Neural crest cell (in vitro differentiated cells): ENCODE results near the gene PPP3CA. TPM values are rescaled to one million over a fixed set of nuclear protein-coding genes. Genes with fewer than 3 reads are reported as not detected.

Experiments
- DNase-seq: peaks from one replicate; pipeline ENCODE4 v3.0.0; 2021; ENCODE audit warnings: low read depth, mixed read lengths, low spot score
- H3K27ac Mint-ChIP-seq: one replicate; pipeline ENCODE4 v1.8.0; 2021; ENCODE audit warnings: mild to moderate bottlenecking, mixed read lengths; ENCODE audit not compliant: unreplicated experiment
- H3K27me3 Mint-ChIP-seq: 2 replicates; pipeline ENCODE4 v1.8.0; 2021; ENCODE audit warnings: low read depth, mild to moderate bottlenecking, mixed read lengths
- H3K36me3 Mint-ChIP-seq: 2 replicates; pipeline ENCODE4 v1.8.0; 2021; ENCODE audit warnings: low read depth, mild to moderate bottlenecking, mixed read lengths
- H3K4me1 Mint-ChIP-seq: 2 replicates; pipeline ENCODE4 v1.8.0; 2021; ENCODE audit warnings: mixed read lengths
- H3K4me3 Mint-ChIP-seq: one replicate; pipeline ENCODE4 v1.8.0; 2021; ENCODE audit warnings: mild to moderate bottlenecking, mixed read lengths
- H3K9me3 Mint-ChIP-seq: 2 replicates; pipeline ENCODE4 v1.8.0; 2021; ENCODE audit warnings: mixed read lengths
- CTCF ChIP-seq: fragments of 200-600 bp; sonication (generic); conservative IDR thresholded peaks from 2 replicates; pipeline ENCODE4 v1.5.0; 2021; ENCODE audit warnings: antibody characterized with exemption, mild to moderate bottlenecking
- microRNA-seq: library from miRNA; unstranded; fragments of <30 nt; microRNA quantifications from one replicate; pipeline ENCODE4, GENCODE V29; 2020
- total RNA-seq: library from RNA; stranded (reverse); gene quantifications from 2 replicates; pipeline ENCODE4 v1.2.1, GENCODE V29; 2021

Gene PPP3CA
- total RNA-seq, 1 donor from 2014 or later: 12.2 TPM

- peaks cover 3% of the 10 kb centered on the region for H3K9me3 Mint-ChIP-seq
- DNase-seq: no peak
- H3K27ac Mint-ChIP-seq: no peak overlapping the region
- no peak overlapping the region for H3K4me3 Mint-ChIP-seq
- peaks cover 8% of the 10 kb centered on the region for H3K4me1 Mint-ChIP-seq
- TF ChIP-seq CTCF: no peak
- no peaks in the 10 kb centered on the region for H3K27me3 Mint-ChIP-seq
- peaks cover 2% of the 10 kb centered on the region for H3K36me3 Mint-ChIP-seq
These were observed 365.7 kb downstream of the PPP3CA start for GRCh38 chr4:100981447-100982204.

GRCh38 chr4:100979736-100980135, 367.6 kb downstream of the PPP3CA start:
- Mint-ChIP-seq H3K4me1 (no peaks in the 10 kb centered on the region), H3K27ac (no peak overlapping the region), H3K36me3 (no peaks in the 10 kb centered on the region)

GRCh38 chr4:100977746-100978397, 369.5 kb downstream of the PPP3CA start:
- Mint-ChIP-seq H3K4me3 (no peak overlapping the region), H3K27me3 (no peaks in the 10 kb centered on the region), H3K36me3 (no peaks in the 10 kb centered on the region), H3K9me3 (no peaks in the 10 kb centered on the region), H3K4me1 (no peaks in the 10 kb centered on the region), H3K27ac (no peak overlapping the region)
- no peak for DNase-seq
- no peak for TF ChIP-seq CTCF

More at GRCh38 chr4:100979736-100980135, 367.6 kb downstream of the PPP3CA start:
- Mint-ChIP-seq H3K27me3 (no peaks in the 10 kb centered on the region), H3K9me3 (no peaks in the 10 kb centered on the region), H3K4me3 (no peak overlapping the region)
- no peak for DNase-seq
- TF ChIP-seq CTCF: no peak

- Mint-ChIP-seq H3K9me3 (no peaks in the 10 kb centered on the region), H3K27ac (no peak overlapping the region), H3K4me1 (no peaks in the 10 kb centered on the region), H3K36me3 (no peaks in the 10 kb centered on the region), H3K27me3 (no peaks in the 10 kb centered on the region), H3K4me3 (no peak overlapping the region)
- no peak for TF ChIP-seq CTCF
- no peak for DNase-seq
These were observed 370.1 kb downstream of the PPP3CA start for GRCh38 chr4:100977274-100977673.

Small RNA genes within 50 kb of the gene (microRNA-seq; reads per million reads assigned to microRNA genes)
- not detected for gene MIR1255A
- not detected for gene MIR8066
